ENCODE data around the gene PRR5.

GRCh38 chr22:44664149-44664548 lies 37.9 kb upstream of the PRR5 start:
- no peak for TF ChIP-seq CTCF (IDR thresholded peaks at IDR 0.05)
- TF ChIP-seq POLR2A (IDR thresholded peaks at IDR 0.05), result no peak
